HG03108 (cell line): ENCODE measurements around the gene PLEK2.
"Not testable (repeated sequence)": the region's sequence is repeated elsewhere in the genome, so short reads cannot be mapped to it uniquely, and the experiment has no call there.

Source experiments
- ATAC-seq: cut with Tn5 transposase; IDR thresholded peaks from one replicate; pipeline ENCODE4 v1.9.1; 2021; ENCODE audit warnings: moderate library complexity; ENCODE audit not compliant: unreplicated experiment

Gene PLEK2

GRCh38 chr14:67408122-67408801, 3.7 kb downstream of the PLEK2 start:
- not testable (repeated sequence) for ATAC-seq

- no peak for ATAC-seq
Observed at GRCh38 chr14:67405771-67406170, 6.2 kb downstream of the PLEK2 start.

GRCh38 chr14:67400434-67400833, 11.5 kb downstream of the PLEK2 start:
- no peak for ATAC-seq

- no peak for ATAC-seq
Observed at GRCh38 chr14:67397536-67397935, 14.4 kb downstream of the PLEK2 start.

- no peak for ATAC-seq
Observed at GRCh38 chr14:67396381-67396970, 15.5 kb downstream of the PLEK2 start.

- no peak for ATAC-seq
Observed at GRCh38 chr14:67395876-67396189, 16.1 kb downstream of the PLEK2 start.

GRCh38 chr14:67395086-67395875, 16.7 kb downstream of the PLEK2 start:
- no peak for ATAC-seq

- no peak for ATAC-seq
Observed at GRCh38 chr14:67393689-67394088, 18.3 kb downstream of the PLEK2 start.

- no peak for ATAC-seq
Observed at GRCh38 chr14:67392800-67393199, 19.2 kb downstream of the PLEK2 start.

GRCh38 chr14:67392123-67392522, 19.8 kb downstream of the PLEK2 start:
- ATAC-seq, result no peak

- no peak for ATAC-seq
Observed at GRCh38 chr14:67391268-67391667, 20.7 kb downstream of the PLEK2 start.

- ATAC-seq, result no peak
Observed at GRCh38 chr14:67389811-67390534, 22.0 kb downstream of the PLEK2 start.

GRCh38 chr14:67389275-67389674, 22.7 kb downstream of the PLEK2 start:
- ATAC-seq, result no peak

- no peak for ATAC-seq
Observed at GRCh38 chr14:67387195-67387594, 24.8 kb downstream of the PLEK2 start.

- ATAC-seq, result no peak
Observed at GRCh38 chr14:67385618-67386017, 26.3 kb downstream of the PLEK2 start.

GRCh38 chr14:67385120-67385519, 26.8 kb downstream of the PLEK2 start:
- ATAC-seq, result no peak

- ATAC-seq, result no peak
Observed at GRCh38 chr14:67377916-67378315, 34.0 kb downstream of the PLEK2 start.

- ATAC-seq, result no peak
Observed at GRCh38 chr14:67373347-67373746, 38.6 kb downstream of the PLEK2 start.

GRCh38 chr14:67372833-67373232, 39.1 kb downstream of the PLEK2 start:
- no peak for ATAC-seq

GRCh38 chr14:67371247-67372148, 40.5 kb downstream of the PLEK2 start:
- ATAC-seq, result no peak

- no peak for ATAC-seq
Observed at GRCh38 chr14:67370830-67371229, 41.1 kb downstream of the PLEK2 start.
